Transverse colon (tissue), 4 donors: ENCODE data around the gene TMEM87A.

Experiments used
- EP300 ChIP-seq: sonication (generic); formaldehyde crosslinking; IDR thresholded peaks from one replicate; pipeline ENCODE4 v1.6.1; 2017; ENCODE audit warnings: antibody characterized with exemption, low read depth
- POLR2A ChIP-seq: fragments of 450-650 bp; IDR thresholded peaks from one replicate; pipeline ENCODE4 v1.6.1; 2016; ENCODE audit warnings: antibody characterized with exemption, mild to moderate bottlenecking, moderate library complexity
- POLR2AphosphoS5 ChIP-seq, 3 donors: sonication (generic); formaldehyde crosslinking; IDR thresholded peaks; one replicate each; pipeline ENCODE4 v1.6.1; 2016; ENCODE audit warnings: antibody characterized with exemption in 3 of 3
- TF ChIP-seq, protein P1 (sequence below), 5 experiments: fragments of 200-600 bp in 3 of 5; fragments of 450-650 bp in 2 of 5; sonication (generic) in 3 of 5; IDR thresholded peaks; 1 replicate in 2 of 5; 2 replicates in 3 of 5; pipeline ENCODE4 v1.5.1; 2016 to 2017; ENCODE audit warnings: antibody characterized with exemption in 5 of 5, inconsistent platforms in 3 of 5, mild to moderate bottlenecking in 2 of 5, moderate library complexity in 1 of 5

GRCh38 chr15:42207674-42208579, 65.3 kb downstream of the TMEM87A start, which contains the start of gene VPS39:
- TF ChIP-seq, protein P1, sequence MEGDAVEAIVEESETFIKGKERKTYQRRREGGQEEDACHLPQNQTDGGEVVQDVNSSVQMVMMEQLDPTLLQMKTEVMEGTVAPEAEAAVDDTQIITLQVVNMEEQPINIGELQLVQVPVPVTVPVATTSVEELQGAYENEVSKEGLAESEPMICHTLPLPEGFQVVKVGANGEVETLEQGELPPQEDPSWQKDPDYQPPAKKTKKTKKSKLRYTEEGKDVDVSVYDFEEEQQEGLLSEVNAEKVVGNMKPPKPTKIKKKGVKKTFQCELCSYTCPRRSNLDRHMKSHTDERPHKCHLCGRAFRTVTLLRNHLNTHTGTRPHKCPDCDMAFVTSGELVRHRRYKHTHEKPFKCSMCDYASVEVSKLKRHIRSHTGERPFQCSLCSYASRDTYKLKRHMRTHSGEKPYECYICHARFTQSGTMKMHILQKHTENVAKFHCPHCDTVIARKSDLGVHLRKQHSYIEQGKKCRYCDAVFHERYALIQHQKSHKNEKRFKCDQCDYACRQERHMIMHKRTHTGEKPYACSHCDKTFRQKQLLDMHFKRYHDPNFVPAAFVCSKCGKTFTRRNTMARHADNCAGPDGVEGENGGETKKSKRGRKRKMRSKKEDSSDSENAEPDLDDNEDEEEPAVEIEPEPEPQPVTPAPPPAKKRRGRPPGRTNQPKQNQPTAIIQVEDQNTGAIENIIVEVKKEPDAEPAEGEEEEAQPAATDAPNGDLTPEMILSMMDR (IDR thresholded peaks at IDR 0.05), result no peak
- peak; percentile 76 for TF ChIP-seq POLR2A
- no peak for TF ChIP-seq EP300
- peak; percentile 31 to 87 (median 85) for TF ChIP-seq POLR2AphosphoS5 (IDR thresholded peaks at IDR 0.05)
